Activated CD4-positive, alpha-beta memory T cell treated with anti-CD3 and anti-CD28 coated beads for 36 hours (primary cell): ENCODE data around the gene KNTC1. TPM values are rescaled to one million over a fixed set of nuclear protein-coding genes. Genes with fewer than 3 reads are reported as not detected.

Source experiments
- CTCF ChIA-PET: fragments of 350-600 bp; sonication (Branson Sonifier 250); formaldehyde crosslinking; loops from one replicate; lab custom pipeline; 2021; ENCODE audit warnings: antibody characterized with exemption, inconsistent platforms; lab: Charles Lee
- POLR2A ChIA-PET: fragments of 350-600 bp; sonication (Branson Sonifier 250); formaldehyde crosslinking; loops from one replicate; lab custom pipeline; 2021; ENCODE audit warnings: antibody characterized with exemption; lab: Charles Lee
- DNase-seq: peaks from one replicate; pipeline ENCODE4 v3.0.0-alpha.2; 2020
- H3K27ac Mint-ChIP-seq: one replicate; pipeline ENCODE4 v1.8.0; 2021; ENCODE audit warnings: mixed read lengths
- H3K27me3 Mint-ChIP-seq: one replicate; pipeline ENCODE4 v1.8.0; 2021; ENCODE audit warnings: mixed read lengths
- H3K36me3 Mint-ChIP-seq: one replicate; pipeline ENCODE4 v1.8.0; 2021; ENCODE audit warnings: mixed read lengths
- H3K4me1 Mint-ChIP-seq: one replicate; pipeline ENCODE4 v1.8.0; 2021; ENCODE audit warnings: low read depth, mixed read lengths
- H3K4me3 Mint-ChIP-seq: one replicate; pipeline ENCODE4 v1.8.0; 2021; ENCODE audit warnings: mild to moderate bottlenecking, mixed read lengths
- H3K9me3 Mint-ChIP-seq: one replicate; pipeline ENCODE4 v1.8.0; 2021; ENCODE audit warnings: mixed read lengths
- intact Hi-C: fragments of 100-400 bp; cut with micrococcal nuclease; formaldehyde crosslinking; loops from one replicate; pipeline ENCODE4 v1.15.1; 2023
- total RNA-seq, 2 experiments: library from RNA; stranded (reverse); gene quantifications; one replicate each; pipeline ENCODE4 v1.2.3, GENCODE V29; 2021

Gene KNTC1
- total RNA-seq, 2 experiments from 2014 or later: 136 to 147 TPM

DNA sequence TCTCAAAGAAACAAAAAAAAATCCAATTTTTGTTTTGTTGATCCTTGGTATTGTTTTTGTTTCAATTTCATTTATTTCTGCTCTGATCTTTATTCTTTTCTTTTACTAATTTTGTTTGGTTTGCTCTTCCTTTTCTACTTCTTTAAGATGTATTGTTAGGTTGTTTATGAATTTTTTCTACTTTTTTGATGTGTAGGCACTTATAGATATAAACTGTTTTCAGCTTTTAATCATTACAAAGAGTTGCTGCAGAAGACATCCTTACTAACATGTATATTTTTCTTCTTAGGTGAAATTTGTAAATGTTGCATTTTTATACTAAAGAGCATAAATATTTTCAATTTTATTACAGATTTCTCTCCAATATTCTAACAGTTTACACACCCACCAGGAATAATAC lies 69.8 kb downstream of the KNTC1 start:
- Mint-ChIP-seq H3K4me3 (no peak overlapping the region), H3K27ac (no peak overlapping the region), H3K27me3 (no peaks in the 10 kb centered on the region), H3K36me3 (peaks cover 40% of the 10 kb centered on the region), H3K9me3 (no peaks in the 10 kb centered on the region), H3K4me1 (peaks cover 8% of the 10 kb centered on the region)
- intact Hi-C loops: no loop called here
- CTCF ChIA-PET: no interaction called here
- no peak for DNase-seq
- POLR2A ChIA-PET: no interaction called here

DNA sequence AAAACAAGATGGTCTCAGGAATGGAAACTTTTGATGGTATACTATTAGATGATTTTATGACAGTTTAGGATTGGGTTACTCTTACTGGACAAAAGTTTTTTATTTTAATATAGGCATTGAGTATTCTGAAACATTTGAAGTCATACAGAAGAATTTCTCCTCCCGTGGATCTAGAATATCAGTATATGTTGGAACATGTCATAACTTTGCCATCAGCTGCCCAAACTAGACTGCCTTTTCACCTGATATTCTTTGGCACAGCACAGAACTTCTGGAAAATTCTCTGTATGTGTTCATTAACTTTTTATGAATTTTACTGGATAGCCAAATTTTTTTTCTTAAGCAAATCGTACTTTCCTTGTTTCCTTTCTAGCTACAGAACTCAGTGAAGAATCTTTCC lies 75.4 kb downstream of the KNTC1 start:
- no peak overlapping the region for H3K4me3 Mint-ChIP-seq
- ChIA-PET POLR2A (interaction anchor here (0.7 kb wide), 1 partner anchor 12 kb away, joined by 3 read pairs; no protein-coding TSS in a partner anchor), CTCF (no interaction called here)
- intact Hi-C loops: no loop called here
- H3K27ac Mint-ChIP-seq: no peak overlapping the region
- H3K9me3 Mint-ChIP-seq: no peaks in the 10 kb centered on the region
- DNase-seq: no peak
- H3K36me3 Mint-ChIP-seq: peaks cover 44% of the 10 kb centered on the region
- no peaks in the 10 kb centered on the region for H3K4me1 Mint-ChIP-seq
- H3K27me3 Mint-ChIP-seq: no peaks in the 10 kb centered on the region

DNA sequence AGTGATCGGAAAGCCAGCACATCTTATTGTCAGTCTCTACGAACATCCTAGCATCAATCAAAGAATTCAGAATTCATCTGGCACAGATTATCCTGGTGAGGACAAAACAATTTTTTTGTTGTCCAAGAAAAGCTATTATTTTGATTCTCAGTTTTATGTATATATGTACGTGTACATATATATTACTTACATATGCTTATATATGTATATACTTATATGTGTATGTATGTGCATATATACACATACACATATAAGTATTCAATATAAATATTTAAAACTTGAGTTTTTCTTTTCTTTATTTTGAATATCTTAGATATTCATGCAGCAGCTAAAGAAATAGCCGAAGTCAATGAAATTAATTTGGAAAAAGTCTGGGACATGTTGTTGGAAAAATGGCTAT lies 77.9 kb downstream of the KNTC1 start:
- DNase-seq: no peak
- Mint-ChIP-seq H3K27me3 (no peaks in the 10 kb centered on the region), H3K36me3 (peaks cover 41% of the 10 kb centered on the region), H3K4me1 (no peaks in the 10 kb centered on the region), H3K4me3 (no peak overlapping the region), H3K9me3 (no peaks in the 10 kb centered on the region), H3K27ac (no peak overlapping the region)
- ChIA-PET POLR2A (no interaction called here), CTCF (no interaction called here)
- intact Hi-C loops: no loop called here

DNA sequence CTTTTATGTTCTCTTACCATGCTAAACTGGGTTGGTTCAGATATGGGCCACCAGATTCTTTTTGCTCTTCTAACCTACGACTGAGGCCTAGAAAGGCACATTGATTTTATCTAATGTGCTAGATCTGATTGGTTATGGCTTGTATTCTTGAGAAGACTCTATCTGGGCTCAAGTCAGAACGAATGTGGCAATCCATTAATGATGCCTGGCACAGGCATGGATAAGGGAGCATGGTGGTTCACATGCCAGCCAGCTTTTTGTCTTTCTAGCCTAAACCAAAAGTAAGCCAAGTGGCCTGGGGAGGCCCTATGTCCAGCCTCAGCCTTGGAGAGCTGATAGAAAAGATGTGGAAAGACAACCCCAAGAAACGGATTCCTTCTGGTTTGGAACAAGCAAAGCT lies 82.7 kb downstream of the KNTC1 start:
- Mint-ChIP-seq H3K36me3 (peaks cover 48% of the 10 kb centered on the region), H3K4me3 (no peak overlapping the region), H3K27me3 (no peaks in the 10 kb centered on the region), H3K4me1 (no peaks in the 10 kb centered on the region), H3K9me3 (no peaks in the 10 kb centered on the region), H3K27ac (no peak overlapping the region)
- no peak for DNase-seq
- ChIA-PET POLR2A (no interaction called here), CTCF (interaction anchor here (1.3 kb wide), 1 partner anchor 32 kb away, joined by 3 read pairs; no protein-coding TSS in a partner anchor)
- intact Hi-C loops: no loop called here

DNA sequence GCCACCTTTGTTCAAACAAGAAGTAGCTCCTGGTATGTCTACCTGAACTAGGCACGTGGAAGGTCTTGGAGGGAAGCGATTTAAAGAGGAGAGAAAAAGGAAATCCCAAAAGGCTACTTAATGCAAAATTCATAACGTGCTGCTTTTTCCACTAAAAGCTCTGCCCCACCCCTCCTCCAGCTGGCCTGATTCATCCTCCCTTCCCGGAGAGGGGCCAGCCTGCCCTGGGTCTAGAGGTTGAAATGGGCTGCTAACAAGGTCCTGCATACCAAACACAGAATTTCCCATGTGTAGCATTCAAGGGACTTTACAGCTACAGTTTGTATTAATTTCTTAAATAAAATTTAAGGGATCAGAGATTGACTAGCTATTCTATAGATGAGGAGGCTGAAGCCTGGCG lies 83.2 kb downstream of the KNTC1 start:
- Mint-ChIP-seq H3K9me3 (no peaks in the 10 kb centered on the region), H3K27ac (no peak overlapping the region), H3K4me1 (no peaks in the 10 kb centered on the region), H3K27me3 (no peaks in the 10 kb centered on the region), H3K4me3 (no peak overlapping the region), H3K36me3 (peaks cover 50% of the 10 kb centered on the region)
- no peak for DNase-seq
- ChIA-PET POLR2A (no interaction called here), CTCF (interaction anchor here (1.3 kb wide), 1 partner anchor 33 kb away, joined by 3 read pairs; no protein-coding TSS in a partner anchor)
- intact Hi-C loops: no loop called here

DNA sequence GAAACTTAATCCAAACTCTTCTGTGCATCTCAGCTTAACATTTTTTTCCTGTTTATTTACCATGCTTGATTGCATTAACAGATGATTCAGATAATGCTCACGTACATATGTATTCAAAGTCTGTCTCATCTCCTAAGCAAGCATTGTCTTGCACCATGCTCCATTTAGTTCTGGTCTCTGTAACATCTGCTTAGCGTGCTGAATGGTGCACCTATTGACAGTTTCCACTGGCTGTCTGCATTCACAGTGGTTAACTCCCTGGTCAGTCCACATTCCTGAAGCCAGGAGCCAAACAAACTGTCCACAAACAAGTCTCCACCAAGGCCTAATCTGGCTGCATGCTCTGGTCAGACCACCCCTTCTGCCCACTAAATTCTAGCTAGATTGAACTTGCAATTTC lies 83.9 kb downstream of the KNTC1 start:
- H3K4me1 Mint-ChIP-seq: no peaks in the 10 kb centered on the region
- H3K36me3 Mint-ChIP-seq: peaks cover 51% of the 10 kb centered on the region
- ChIA-PET CTCF (interaction anchor here (1.3 kb wide), 1 partner anchor 33 kb away, joined by 3 read pairs; no protein-coding TSS in a partner anchor), POLR2A (no interaction called here)
- no peak overlapping the region for H3K27ac Mint-ChIP-seq
- DNase-seq: no peak
- H3K9me3 Mint-ChIP-seq: no peaks in the 10 kb centered on the region
- no peaks in the 10 kb centered on the region for H3K27me3 Mint-ChIP-seq
- intact Hi-C loops: no loop called here
- H3K4me3 Mint-ChIP-seq: no peak overlapping the region

DNA sequence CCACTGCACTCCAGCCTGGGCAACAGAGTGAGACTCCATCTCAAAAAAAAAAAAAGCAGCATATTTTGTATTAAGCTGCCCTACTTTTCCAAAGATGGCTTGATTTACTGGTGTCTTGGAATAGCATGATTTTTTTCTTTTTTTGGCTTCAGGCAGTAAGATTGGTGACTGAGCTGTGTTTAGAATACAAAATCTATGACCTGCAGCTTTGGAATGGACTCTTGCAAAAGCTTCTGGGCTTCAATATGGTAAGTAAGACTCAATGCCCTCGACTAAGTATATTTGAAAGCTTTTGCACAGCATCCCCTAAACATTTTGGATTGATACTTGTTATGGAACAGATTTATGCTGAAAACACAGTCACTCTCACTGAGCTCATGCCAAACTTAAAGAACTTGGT lies 87.8 kb downstream of the KNTC1 start:
- H3K27me3 Mint-ChIP-seq: no peaks in the 10 kb centered on the region
- intact Hi-C loops: no loop called here
- POLR2A ChIA-PET: interaction anchor here (1.2 kb wide), 1 partner anchor 12 kb away, joined by 3 read pairs; no protein-coding TSS in a partner anchor
- H3K4me3 Mint-ChIP-seq: no peak overlapping the region
- H3K9me3 Mint-ChIP-seq: no peaks in the 10 kb centered on the region
- H3K4me1 Mint-ChIP-seq: no peaks in the 10 kb centered on the region
- CTCF ChIA-PET: no interaction called here
- no peak overlapping the region for H3K27ac Mint-ChIP-seq
- peaks cover 58% of the 10 kb centered on the region for H3K36me3 Mint-ChIP-seq
- no peak for DNase-seq

DNA sequence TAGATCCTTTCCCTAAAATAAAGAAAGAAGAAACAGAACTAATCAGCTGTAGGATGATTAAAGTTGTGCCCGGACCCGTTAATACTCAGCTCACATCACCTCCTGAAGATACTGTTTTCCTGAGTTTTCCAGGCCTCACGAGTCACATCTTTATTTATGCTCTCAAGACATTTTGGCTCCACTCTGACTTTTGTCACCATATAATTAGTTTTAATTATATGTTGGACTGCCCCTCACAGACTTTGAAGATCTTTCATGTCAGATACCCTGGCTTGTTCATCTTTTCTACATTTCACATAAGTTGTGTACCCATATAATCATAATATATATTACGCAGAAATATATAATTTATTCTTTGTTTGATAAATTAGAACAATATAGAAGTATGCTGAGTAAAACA lies 88.7 kb downstream of the KNTC1 start:
- Mint-ChIP-seq H3K27me3 (no peaks in the 10 kb centered on the region), H3K9me3 (no peaks in the 10 kb centered on the region), H3K27ac (no peak overlapping the region), H3K4me3 (no peak overlapping the region), H3K36me3 (peaks cover 62% of the 10 kb centered on the region), H3K4me1 (no peaks in the 10 kb centered on the region)
- DNase-seq: no peak
- intact Hi-C loops: no loop called here
- POLR2A ChIA-PET: interaction anchor here (0.5 kb wide), 2 partner anchors 55 to 80 kb away, joined by 3 read pairs; no protein-coding TSS in a partner anchor
- CTCF ChIA-PET: no interaction called here

DNA sequence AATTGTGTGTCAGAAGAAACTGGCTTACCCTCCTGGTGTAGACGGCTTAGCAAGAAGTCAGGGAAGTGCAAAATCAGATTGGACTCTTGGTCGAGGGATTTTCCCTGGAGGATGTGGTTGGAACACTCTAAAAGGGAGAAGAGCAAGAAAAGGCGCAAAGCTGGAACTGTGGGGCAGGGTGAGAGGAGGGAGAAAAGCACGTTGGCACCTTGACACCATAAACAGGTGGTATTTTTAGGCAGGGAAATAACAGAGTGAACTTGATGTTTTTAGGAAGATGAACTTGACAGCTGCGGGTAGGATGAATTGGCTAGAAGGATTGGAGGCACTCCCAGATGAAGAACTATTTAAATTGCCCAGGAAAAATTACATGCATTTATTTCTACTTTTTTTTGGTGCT lies 108.4 kb downstream of the KNTC1 start:
- Mint-ChIP-seq H3K36me3 (peaks cover 8% of the 10 kb centered on the region), H3K4me1 (no peaks in the 10 kb centered on the region), H3K9me3 (no peaks in the 10 kb centered on the region), H3K4me3 (no peak overlapping the region), H3K27me3 (no peaks in the 10 kb centered on the region), H3K27ac (no peak overlapping the region)
- ChIA-PET CTCF (interaction anchor here (1.3 kb wide), 1 partner anchor 117 kb away, joined by 4 read pairs; the partner anchor contains the start of gene DENR), POLR2A (no interaction called here)
- DNase-seq: no peak
- intact Hi-C loops: no loop called here

DNA sequence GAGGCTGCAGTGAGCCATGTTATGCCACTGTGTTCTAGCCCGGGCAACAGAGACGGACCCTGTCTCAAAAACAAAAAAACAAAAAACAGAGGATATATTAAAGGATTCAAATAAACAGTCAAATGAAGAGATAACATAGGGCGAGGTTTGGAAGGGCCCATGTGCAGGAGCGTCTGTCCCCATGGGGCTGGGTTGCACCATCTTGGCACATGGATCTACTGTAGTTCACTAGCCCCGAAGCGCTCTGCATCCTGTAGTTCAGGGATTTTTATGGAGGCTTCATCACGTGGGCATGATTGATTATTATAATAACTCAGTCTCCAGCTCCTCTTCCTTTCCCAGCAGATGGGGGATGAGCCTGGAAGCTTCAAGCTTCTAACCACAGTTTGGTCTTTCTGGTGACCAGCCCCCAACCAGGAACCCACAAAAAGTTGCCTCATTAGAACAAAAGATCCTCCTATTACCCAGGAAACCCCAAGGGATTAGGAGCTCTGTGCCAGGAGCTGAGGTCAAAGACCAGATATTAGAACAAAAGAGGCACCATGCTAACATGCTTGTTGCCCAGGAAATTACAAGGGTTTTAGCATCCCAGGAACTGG lies 116.3 kb downstream of the KNTC1 start:
- Mint-ChIP-seq H3K4me1 (peaks cover 14% of the 10 kb centered on the region), H3K36me3 (no peaks in the 10 kb centered on the region), H3K9me3 (no peaks in the 10 kb centered on the region), H3K4me3 (no peak overlapping the region), H3K27ac (no peak overlapping the region), H3K27me3 (no peaks in the 10 kb centered on the region)
- ChIA-PET POLR2A (interaction anchor here (1.0 kb wide), 1 partner anchor 164 kb away, joined by 3 read pairs; no protein-coding TSS in a partner anchor), CTCF (no interaction called here)
- no peak for DNase-seq
- intact Hi-C loops: no loop called here

DNA sequence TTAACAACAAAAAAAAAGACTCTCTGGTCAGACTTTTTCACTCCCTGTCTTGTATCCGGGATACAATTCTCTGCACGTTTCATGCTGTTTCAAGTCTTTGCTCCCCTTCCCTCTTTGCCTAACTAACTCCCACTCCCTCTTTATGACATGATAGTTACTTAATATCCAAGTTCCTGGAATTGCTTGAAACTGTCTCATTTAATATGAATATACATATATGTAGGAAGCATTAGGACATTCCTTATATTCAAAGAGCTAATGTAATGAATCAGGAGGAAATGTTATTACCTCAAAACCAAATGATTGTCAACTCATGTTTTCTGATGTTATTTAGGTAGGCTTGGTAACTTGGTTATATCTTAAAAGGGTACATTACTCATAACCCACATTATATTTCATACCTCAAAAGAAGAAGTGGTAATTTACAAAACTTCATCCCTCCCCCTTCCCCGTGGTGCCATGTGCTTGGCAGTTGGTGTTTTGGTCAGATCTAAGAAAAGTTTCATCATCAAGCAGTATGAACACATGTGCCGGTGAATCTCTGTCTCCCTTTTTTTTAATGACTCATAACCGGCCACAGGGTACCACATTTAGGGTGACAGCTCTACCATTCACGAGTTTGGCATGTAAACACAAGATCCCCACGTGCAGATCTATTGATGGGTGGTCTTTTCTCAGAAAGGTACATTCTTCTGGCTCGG lies 119.6 kb downstream of the KNTC1 start:
- intact Hi-C loops: loop anchor here (1.0 to 2.0 kb wide), 3 partner anchors 74 to 146 kb away; partner anchors contain the start of genes DENR and ZCCHC8
- ChIA-PET CTCF (interaction anchor here (0.6 to 1.3 kb wide), 3 partner anchors 9 to 1263 kb away, joined by 3 to 4 read pairs (median 3); partner anchors contain the start of gene HCAR1), POLR2A (interaction anchor here (0.7 to 0.8 kb wide), 2 partner anchors 26 to 146 kb away, joined by 3 to 4 read pairs; partner anchors contain the start of gene ZCCHC8)
- Mint-ChIP-seq H3K4me1 (peaks cover 14% of the 10 kb centered on the region), H3K27me3 (no peaks in the 10 kb centered on the region), H3K36me3 (no peaks in the 10 kb centered on the region), H3K4me3 (peak overlapping the region; percentile 47), H3K27ac (peak overlapping the region; percentile 14), H3K9me3 (no peaks in the 10 kb centered on the region)
- DNase-seq: peak; percentile 80

DNA sequence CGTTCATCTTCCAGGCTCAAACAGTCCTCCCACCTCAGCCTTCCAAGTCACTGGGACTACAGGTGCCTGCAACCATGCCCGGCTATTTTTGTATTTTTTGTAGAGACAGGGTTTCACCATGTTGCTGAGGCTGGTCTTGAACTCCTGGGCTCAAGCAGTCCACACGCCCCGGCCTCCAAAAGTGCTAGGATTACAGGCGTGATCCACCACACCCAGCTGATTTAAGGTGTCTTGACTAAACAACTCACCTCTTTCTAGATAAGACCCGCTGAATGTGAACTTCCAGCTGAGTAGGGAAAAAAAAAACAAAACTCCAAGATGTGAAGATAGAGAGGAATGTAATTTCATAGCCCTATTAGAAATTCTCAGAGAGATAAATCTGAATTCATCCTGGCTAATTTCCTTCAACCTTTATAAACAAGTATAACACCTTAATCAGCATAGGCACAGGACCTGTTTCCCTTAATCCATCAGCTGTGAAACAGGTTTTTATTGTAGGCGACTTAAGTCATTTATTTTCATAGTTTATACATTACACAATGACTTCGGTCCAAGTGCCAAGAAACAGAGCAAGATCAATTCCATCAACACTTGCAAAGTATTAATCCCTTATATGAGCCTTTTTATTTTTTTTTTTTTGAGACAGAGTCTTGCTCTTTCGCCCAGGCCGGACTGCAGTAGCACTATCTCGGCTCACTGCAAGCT lies 124.6 kb downstream of the KNTC1 start:
- Mint-ChIP-seq H3K36me3 (no peaks in the 10 kb centered on the region), H3K9me3 (no peaks in the 10 kb centered on the region), H3K27ac (no peak overlapping the region), H3K4me1 (peaks cover 10% of the 10 kb centered on the region), H3K4me3 (no peak overlapping the region), H3K27me3 (no peaks in the 10 kb centered on the region)
- ChIA-PET POLR2A (no interaction called here), CTCF (interaction anchor here (0.6 kb wide), 1 partner anchor 40 kb away, joined by 4 read pairs; no protein-coding TSS in a partner anchor)
- intact Hi-C loops: no loop called here
- no peak for DNase-seq
